GM12873 (cell line): Measurements from ENCODE around the gene CBLB.

Source experiments
- TF ChIP-seq, protein P1 (sequence below): IDR thresholded peaks from 2 replicates; pipeline ENCODE4 v1.5.1; 2012; ENCODE audit warnings: low read depth, mild to moderate bottlenecking, moderate library complexity, low read length, control low read depth; ENCODE audit not compliant: insufficient read depth; ENCODE audit errors: missing control alignments

Gene CBLB

DNA sequence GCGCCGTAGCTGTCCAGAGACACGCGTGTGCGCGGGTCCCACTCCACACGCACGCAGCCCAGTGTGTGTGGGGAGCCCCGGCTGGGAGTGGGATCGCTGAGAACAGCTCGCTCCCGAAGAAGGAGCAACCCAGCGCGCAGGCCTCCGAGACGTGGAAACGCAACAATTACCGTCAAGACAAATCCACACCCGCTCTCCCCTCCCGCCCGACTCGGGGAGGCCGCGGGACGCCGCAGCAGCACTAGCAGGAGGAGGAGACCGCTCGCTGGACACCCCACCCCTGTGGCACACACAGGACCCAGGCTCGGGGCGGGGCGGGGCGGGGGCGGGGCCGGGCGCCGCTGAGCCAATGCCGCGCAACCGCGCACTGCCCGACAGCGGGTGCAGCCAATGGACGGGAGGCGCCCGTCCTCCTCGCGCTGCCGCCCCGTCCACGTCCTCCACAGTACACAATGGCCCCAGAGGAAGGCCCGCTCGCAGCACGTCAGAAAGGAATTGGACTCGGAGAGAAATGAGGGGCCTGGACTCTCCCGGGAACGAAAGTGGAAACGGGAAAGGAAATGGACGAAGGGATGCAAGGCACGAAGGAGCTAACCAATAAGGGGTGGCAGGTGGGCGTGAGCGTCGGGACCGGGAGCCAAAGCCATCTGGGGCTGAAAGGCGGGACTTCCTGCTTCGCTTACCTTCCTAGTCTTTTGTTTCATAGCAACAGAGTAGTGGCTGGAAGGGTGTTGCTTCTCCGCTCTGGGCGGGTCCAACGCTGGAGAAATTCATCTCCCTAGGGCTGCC, at the start of gene CBLB:
Gene CBLB (minus strand): TSS at position 271 of the 789 bp plus-strand sequence. CDS start 1,435 bp downstream, outside the sequence.
- TF ChIP-seq, protein P1, sequence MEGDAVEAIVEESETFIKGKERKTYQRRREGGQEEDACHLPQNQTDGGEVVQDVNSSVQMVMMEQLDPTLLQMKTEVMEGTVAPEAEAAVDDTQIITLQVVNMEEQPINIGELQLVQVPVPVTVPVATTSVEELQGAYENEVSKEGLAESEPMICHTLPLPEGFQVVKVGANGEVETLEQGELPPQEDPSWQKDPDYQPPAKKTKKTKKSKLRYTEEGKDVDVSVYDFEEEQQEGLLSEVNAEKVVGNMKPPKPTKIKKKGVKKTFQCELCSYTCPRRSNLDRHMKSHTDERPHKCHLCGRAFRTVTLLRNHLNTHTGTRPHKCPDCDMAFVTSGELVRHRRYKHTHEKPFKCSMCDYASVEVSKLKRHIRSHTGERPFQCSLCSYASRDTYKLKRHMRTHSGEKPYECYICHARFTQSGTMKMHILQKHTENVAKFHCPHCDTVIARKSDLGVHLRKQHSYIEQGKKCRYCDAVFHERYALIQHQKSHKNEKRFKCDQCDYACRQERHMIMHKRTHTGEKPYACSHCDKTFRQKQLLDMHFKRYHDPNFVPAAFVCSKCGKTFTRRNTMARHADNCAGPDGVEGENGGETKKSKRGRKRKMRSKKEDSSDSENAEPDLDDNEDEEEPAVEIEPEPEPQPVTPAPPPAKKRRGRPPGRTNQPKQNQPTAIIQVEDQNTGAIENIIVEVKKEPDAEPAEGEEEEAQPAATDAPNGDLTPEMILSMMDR: no peak

DNA sequence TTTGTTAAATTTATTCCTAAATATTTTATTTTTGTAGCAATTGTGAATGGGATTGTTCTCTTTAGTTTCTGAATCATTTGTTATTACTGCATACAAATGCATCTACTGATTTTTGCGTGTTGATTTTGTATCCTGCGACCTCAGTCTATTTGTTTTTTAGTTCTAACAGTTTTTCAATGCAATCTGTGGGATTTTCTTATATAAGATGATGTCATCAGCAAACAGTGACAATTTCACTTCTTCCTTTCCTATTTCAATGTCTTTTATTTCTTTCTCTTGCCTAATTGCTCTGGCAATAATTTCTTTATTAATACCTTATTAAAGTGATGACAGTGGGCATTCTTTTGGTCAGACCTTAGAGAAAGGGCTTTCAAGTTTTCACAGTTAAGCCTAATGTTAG, 48.0 kb upstream of the CBLB start:
- TF ChIP-seq, protein P1: no peak

GRCh38 chr3:105915524-105915923, 46.7 kb upstream of the CBLB start:
- TF ChIP-seq, protein P1: no peak

DNA sequence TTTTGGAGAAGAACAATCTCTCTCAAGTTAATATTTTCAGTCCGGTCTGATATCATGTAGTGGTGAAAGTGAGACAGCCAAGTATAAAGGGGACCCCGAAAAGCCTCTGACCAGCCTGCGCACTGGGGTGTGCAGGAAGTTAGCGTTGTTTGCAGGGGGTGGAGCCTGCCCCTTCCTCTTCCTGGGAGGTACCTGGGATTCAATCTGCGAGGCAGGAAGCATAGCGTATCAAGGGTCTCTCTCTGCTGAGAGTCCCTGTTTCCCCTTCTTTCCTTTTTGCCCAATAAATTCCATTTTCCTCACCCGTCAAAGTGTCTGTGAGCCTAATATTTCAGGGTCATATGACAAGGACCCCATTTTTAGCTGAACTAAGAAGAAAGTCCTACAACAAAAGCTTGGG, 44.8 kb upstream of the CBLB start:
- TF ChIP-seq, protein P1: no peak

- TF ChIP-seq, protein P1: no peak
Observed at GRCh38 chr3:105912891-105913290, 44.1 kb upstream of the CBLB start.

GRCh38 chr3:105911496-105911895, 42.7 kb upstream of the CBLB start:
- TF ChIP-seq, protein P1: no peak

GRCh38 chr3:105907777-105908176, 39.0 kb upstream of the CBLB start:
- TF ChIP-seq, protein P1: no peak
